ENCODE data around the gene GRIP2.

- no peak for TF ChIP-seq SMC3 (IDR thresholded peaks at IDR 0.05; ENCODE audit: low read depth, low read length)
- no peak for TF ChIP-seq MAFK (IDR thresholded peaks at IDR 0.05; ENCODE audit: low read depth, low read length)
- TF ChIP-seq CTCF (conservative IDR thresholded peaks at IDR 0.05; ENCODE audit: low read depth, low read length), result no peak
- no peak for TF ChIP-seq RFX5 (IDR thresholded peaks at IDR 0.05; ENCODE audit: low read depth, low read length)
- no peak for TF ChIP-seq POLR2A (IDR thresholded peaks at IDR 0.05; ENCODE audit: low read depth, low read length)
- no peak for TF ChIP-seq RCOR1 (IDR thresholded peaks at IDR 0.05; ENCODE audit: insufficient replicate concordance, low read length)
- TF ChIP-seq RAD21 (IDR thresholded peaks at IDR 0.05; ENCODE audit: low read length), result no peak
- TF ChIP-seq USF2 (IDR thresholded peaks at IDR 0.05; ENCODE audit: low read depth, low read length), result no peak
- no peak for TF ChIP-seq CEBPB (IDR thresholded peaks at IDR 0.05; ENCODE audit: low read depth, low read length)
- TF ChIP-seq NFE2L2 (IDR thresholded peaks at IDR 0.05; ENCODE audit: low read depth, low read length), result no peak
- no peak for TF ChIP-seq MAZ (IDR thresholded peaks at IDR 0.05; ENCODE audit: borderline replicate concordance, low read depth, low read length)
- no peak for TF ChIP-seq CHD1 (IDR thresholded peaks at IDR 0.05; ENCODE audit: low read depth, low read length)
- TF ChIP-seq MXI1 (IDR thresholded peaks at IDR 0.05; ENCODE audit: borderline replicate concordance, low read depth, low read length), result no peak
Measured at GRCh38 chr3:14560110-14560509, 20.0 kb upstream of the GRIP2 start.

Measured in IMR-90 (cell line).